Peyer's patch (tissue), 4 donors: ENCODE data around the gene TBC1D13. TPM values are rescaled to one million over a fixed set of nuclear protein-coding genes. Genes with fewer than 3 reads are reported as not detected.

Experiments
- DNase-seq, 3 donors: peaks; one replicate each; pipeline ENCODE4 v3.0.0-alpha.2; 2017 to 2019
- H3K27ac ChIP-seq, 4 donors: fragments of 200-600 bp; sonication (generic); one replicate each; pipeline ENCODE4 v1.5.1; 2016 to 2019
- H3K27me3 ChIP-seq, 2 donors: fragments of 200-600 bp; sonication (generic); one replicate each; pipeline ENCODE4 v1.5.1; 2019
- H3K36me3 ChIP-seq, 3 donors: fragments of 200-600 bp; sonication (generic); one replicate each; pipeline ENCODE4 v1.5.1; 2016 to 2019
- H3K4me1 ChIP-seq, 4 donors: fragments of 200-600 bp; sonication (generic); one replicate each; pipeline ENCODE4 v1.5.1; 2016 to 2019
- H3K4me3 ChIP-seq, 4 donors: fragments of 200-600 bp; sonication (generic); 1 replicate in 3 of 4; 2 replicates in 1 of 4; pipeline ENCODE4 v1.5.1; 2016 to 2019; ENCODE audit warnings: mild to moderate bottlenecking in 1 of 4
- H3K9me3 ChIP-seq, 4 donors: fragments of 200-600 bp; sonication (generic); one replicate each; pipeline ENCODE4 v1.5.1; 2016 to 2019; ENCODE audit warnings: mild to moderate bottlenecking in 1 of 4
- CTCF ChIP-seq, 6 experiments: fragments of 450-650 bp in 4 of 6; fragments of 200-600 bp in 2 of 6; sonication (generic) in 1 of 6; IDR thresholded peaks; one replicate each; pipeline ENCODE4 v1.5.1; 2017 to 2019; ENCODE audit warnings: antibody characterized with exemption in 6 of 6, mild to moderate bottlenecking in 3 of 6, moderate library complexity in 1 of 6
- POLR2A ChIP-seq, 2 donors: fragments of 450-650 bp; IDR thresholded peaks; one replicate each; pipeline ENCODE4 v1.5.1; 2017; ENCODE audit warnings: antibody characterized with exemption in 2 of 2, mild to moderate bottlenecking in 2 of 2, moderate library complexity in 2 of 2
- total RNA-seq, 4 donors: library from RNA; depleted of rRNA; stranded (reverse); fragments of >200 nt; gene quantifications; one replicate each; pipeline ENCODE4 v1.1.0, GENCODE V29; 2016

The TBC1D13 gene
- total RNA-seq, 4 donors from 2014 or later = 26.8 to 48.7 (median 45.7) TPM

GRCh38 chr9:128818099-128818838 is 31.2 kb downstream of the TBC1D13 start, which contains the start of gene ENDOG:
TSS of gene ENDOG (plus strand) at chr9:128818500. CDS start at chr9:128818685, 185 bp downstream.
- peaks cover 4 to 17% (median 8%) of the 10 kb centered on the region in 4 donors for H3K4me1 ChIP-seq
- TF ChIP-seq CTCF (IDR thresholded peaks at IDR 0.05) (peak; percentile 97 to 100 (median 99)), POLR2A (IDR thresholded peaks at IDR 0.05) (peak; percentile 75 to 85)
- DNase-seq = peak; percentile 96 to 99 (median 98)

GRCh38 chr9:128818839-128819715 is 32.0 kb downstream of the TBC1D13 start:
- peak in 2 of 3 donors; percentile 43 to 63 for DNase-seq
- no peak for TF ChIP-seq CTCF (IDR thresholded peaks at IDR 0.05)
- TF ChIP-seq POLR2A (IDR thresholded peaks at IDR 0.05) = no peak
- Histone ChIP-seq H3K9me3 (no peaks in the 10 kb centered on the region), H3K27ac (peak overlapping the region; percentile 79 to 93 (median 86)), H3K4me3 (peak overlapping the region; percentile 65 to 88 (median 85)), H3K27me3 (no peaks in the 10 kb centered on the region), H3K4me1 (peaks cover 4 to 17% (median 8%) of the 10 kb centered on the region in 4 donors), H3K36me3 (peaks cover 0 to 35% (median 0%) of the 10 kb centered on the region in 3 donors)

More at GRCh38 chr9:128818099-128818838, 31.2 kb downstream of the TBC1D13 start, which contains the start of gene ENDOG:
- Histone ChIP-seq H3K27ac (peak within 1 kb of the TSS; percentile 79 to 93 (median 86)), H3K9me3 (no peaks in the 10 kb centered on the region), H3K36me3 (peaks cover 0 to 27% (median 0%) of the 10 kb centered on the region in 3 donors), H3K27me3 (no peaks in the 10 kb centered on the region), H3K4me3 (peak within 1 kb of the TSS; percentile 65 to 88 (median 85))

- Histone ChIP-seq H3K27ac (peak overlapping the region in 2 of 4 donors; percentile 12 to 18), H3K27me3 (no peaks in the 10 kb centered on the region), H3K9me3 (no peaks in the 10 kb centered on the region), H3K4me1 (peaks cover 4 to 17% (median 8%) of the 10 kb centered on the region in 4 donors), H3K36me3 (peaks cover 0 to 44% (median 0%) of the 10 kb centered on the region in 3 donors), H3K4me3 (peak overlapping the region in 1 of 4 donors; percentile 86)
- DNase-seq = no peak
- TF ChIP-seq CTCF (IDR thresholded peaks at IDR 0.05) (no peak), POLR2A (IDR thresholded peaks at IDR 0.05) (no peak)
Observed at GRCh38 chr9:128819716-128820664, 32.9 kb downstream of the TBC1D13 start.

GRCh38 chr9:128820665-128821583 is 33.9 kb downstream of the TBC1D13 start:
- peaks cover 0 to 53% (median 0%) of the 10 kb centered on the region in 3 donors for H3K36me3 ChIP-seq
- peak overlapping the region in 1 of 4 donors; percentile 12 for H3K27ac ChIP-seq
- no peaks in the 10 kb centered on the region for H3K27me3 ChIP-seq
- no peak overlapping the region for H3K4me3 ChIP-seq
- TF ChIP-seq POLR2A (IDR thresholded peaks at IDR 0.05) (no peak), CTCF (IDR thresholded peaks at IDR 0.05) (no peak)
- peaks cover 4 to 17% (median 8%) of the 10 kb centered on the region in 4 donors for H3K4me1 ChIP-seq
- DNase-seq = no peak
- no peaks in the 10 kb centered on the region for H3K9me3 ChIP-seq
